Adrenal gland (tissue), 12 donors: ENCODE measurements around the gene PSD2. TPM values are rescaled to one million over a fixed set of nuclear protein-coding genes. Genes with fewer than 3 reads are reported as not detected.

Experiments used
- DNase-seq, 7 donors: peaks; one replicate each; pipeline ENCODE4 v3.0.0-alpha.2; 2019 to 2020
- H3K27ac ChIP-seq, 5 donors: fragments of 200-600 bp; sonication (generic) in 4 of 5; 1 replicate in 3 of 5; 2 replicates in 2 of 5; pipeline versions ENCODE4 v1.5.1 to v1.8.0; 2016 to 2020; ENCODE audit warnings: mild to moderate bottlenecking in 1 of 5
- H3K27me3 ChIP-seq: fragments of 200-600 bp; 2 replicates; pipeline ENCODE4 v1.8.0; 2021
- H3K36me3 ChIP-seq, 2 donors: fragments of 200-600 bp; replicated peaks in 1 of 2; 1 replicate in 1 of 2; 2 replicates in 1 of 2; pipeline versions ENCODE4 v1.5.1 to v1.8.0; 2018 to 2022
- H3K4me1 ChIP-seq, 2 donors: fragments of 200-600 bp; replicated peaks in 1 of 2; 1 replicate in 1 of 2; 2 replicates in 1 of 2; pipeline versions ENCODE4 v1.5.1 to v1.8.0; 2018 to 2021
- H3K4me3 ChIP-seq, 4 donors: fragments of 200-600 bp; sonication (generic) in 3 of 4; one replicate each; pipeline ENCODE4 v1.5.1; 2016 to 2018
- H3K9me3 ChIP-seq, 3 donors: fragments of 200-600 bp; sonication (generic) in 1 of 3; replicated peaks in 1 of 3; 1 replicate in 2 of 3; 2 replicates in 1 of 3; pipeline versions ENCODE4 v1.5.1 to v1.8.0; 2016 to 2021
- CTCF ChIP-seq, 6 experiments: fragments of 450-650 bp in 4 of 6; fragments of 200-600 bp in 2 of 6; sonication (generic) in 1 of 6; IDR thresholded peaks; 1 replicate in 5 of 6; 2 replicates in 1 of 6; pipeline versions ENCODE4 v1.5.1 to v1.8.0; 2016 to 2021; ENCODE audit warnings: antibody characterized with exemption in 6 of 6, mild to moderate bottlenecking in 2 of 6, moderate library complexity in 1 of 6
- POLR2A ChIP-seq, 2 donors: fragments of 450-650 bp; IDR thresholded peaks; one replicate each; pipeline ENCODE4 v1.6.1; 2017; ENCODE audit warnings: antibody characterized with exemption in 2 of 2, mild to moderate bottlenecking in 2 of 2, moderate library complexity in 1 of 2
- WGBS, 4 donors: extraction: QIAGEN DNeasy Blood & Tissue Kit in 2 of 4; methylation state at CpG; one replicate each; pipeline versions ENCODE4 v1.1.5 to v1.1.7; 2013 to 2017; 5-methylcytosine and 5-hydroxymethylcytosine counted together
- intact Hi-C, 2 donors: fragments of 100-400 bp; cut with DNase I; formaldehyde crosslinking; loops; one replicate each; pipeline versions ENCODE4 v1.14.1 to v1.15.0; 2022 to 2023
- polyA plus RNA-seq, 3 donors: library from polyadenylated mRNA; stranded (reverse); fragments of 200-250 nt in 2 of 3; fragments of 350-450 nt in 1 of 3; fragmentation: Illumina TruSeq in 1 of 3; extraction: RNeasy Lipid Tissue Mini Kit (QIAGEN cat#74804) in 1 of 3; gene quantifications; one replicate each; pipeline ENCODE4 v1.2.3, GENCODE V29; 2013 to 2014
- total RNA-seq, 9 donors: library from RNA; depleted of rRNA in 4 of 9; stranded (reverse); fragments of >200 nt in 4 of 9; fragments of 120-200 nt in 1 of 9; fragmentation: NEBNext Ultra II Directional in 1 of 9; extraction: Animal tissue kit (Norgen Biotek cat#: 25700) in 1 of 9; gene quantifications; one replicate each; pipeline versions ENCODE4 v1.1.0 to v1.2.4, GENCODE V29; 2013 to 2023
- donor health status: healthy with polysubstance abuse.
- donor health status: Bipolar disorder and iron deficiency.
- donor health status: DM: yes; HTN: yes; CAD: no.
- donor health status: DM: no; HTN: no; CAD: no.
- donor health status: DM: no; HTN: no; CAD: no.
- donor health status: DM: yes; HTN: yes; CAD: no.

The PSD2 gene
- total and polyA plus RNA-seq, 12 donors, result 0.11 to 0.46 (median 0.24) TPM; not detected in 5

- intact Hi-C loops, result no loop called here
- Histone ChIP-seq H3K27me3 (no peaks in the 10 kb centered on the region), H3K36me3 (no peaks in the 10 kb centered on the region), H3K9me3 (no peaks in the 10 kb centered on the region), H3K27ac (no peak overlapping the region), H3K4me3 (no peak overlapping the region), H3K4me1 (no peaks in the 10 kb centered on the region)
- no peak for DNase-seq
- 88 to 100% (median 97%) methylated on average over 2 of the region's 2 CpGs; no CpG with 5 or more reads in 1 of the 4 donors for WGBS, 4 donors
- no peak for TF ChIP-seq POLR2A (IDR thresholded peaks at IDR 0.05)
- TF ChIP-seq CTCF (IDR thresholded peaks at IDR 0.05), result no peak
Measured at GRCh38 chr5:139803978-139804377, 8.4 kb downstream of the PSD2 start.

- DNase-seq, result no peak
- Histone ChIP-seq H3K27me3 (no peaks in the 10 kb centered on the region), H3K4me3 (no peak overlapping the region), H3K9me3 (no peaks in the 10 kb centered on the region), H3K36me3 (no peaks in the 10 kb centered on the region), H3K27ac (no peak overlapping the region), H3K4me1 (no peaks in the 10 kb centered on the region)
- TF ChIP-seq POLR2A (IDR thresholded peaks at IDR 0.05), result no peak
- TF ChIP-seq CTCF (IDR thresholded peaks at IDR 0.05), result no peak
- 85 to 92% (median 91%) methylated on average over 17 of the region's 17 CpGs for WGBS, 4 donors
- intact Hi-C loops, result no loop called here
Measured at GRCh38 chr5:139804800-139805397, 9.3 kb downstream of the PSD2 start.

- Histone ChIP-seq H3K4me3 (no peak overlapping the region), H3K9me3 (no peaks in the 10 kb centered on the region), H3K36me3 (no peaks in the 10 kb centered on the region), H3K4me1 (no peaks in the 10 kb centered on the region), H3K27ac (no peak overlapping the region), H3K27me3 (no peaks in the 10 kb centered on the region)
- TF ChIP-seq CTCF (IDR thresholded peaks at IDR 0.05) (no peak), POLR2A (IDR thresholded peaks at IDR 0.05) (no peak)
- no peak for DNase-seq
- intact Hi-C loops, result no loop called here
- WGBS, 4 donors, result 90 to 98% (median 95%) methylated on average over 2 of the region's 2 CpGs
Measured at GRCh38 chr5:139805545-139805944, 9.9 kb downstream of the PSD2 start.

- Histone ChIP-seq H3K36me3 (no peaks in the 10 kb centered on the region), H3K27me3 (no peaks in the 10 kb centered on the region), H3K4me3 (no peak overlapping the region), H3K9me3 (no peaks in the 10 kb centered on the region), H3K27ac (no peak overlapping the region), H3K4me1 (no peaks in the 10 kb centered on the region)
- intact Hi-C loops, result no loop called here
- 83 to 93% (median 84%) methylated on average over 3 to 4 of the region's 4 CpGs for WGBS, 4 donors
- no peak for TF ChIP-seq CTCF (IDR thresholded peaks at IDR 0.05)
- TF ChIP-seq POLR2A (IDR thresholded peaks at IDR 0.05), result no peak
- no peak for DNase-seq
Measured at GRCh38 chr5:139806111-139806510, 10.5 kb downstream of the PSD2 start.
